DND-41 (cell line): Measurements from ENCODE around the gene RPS23.
"Not testable (repeated sequence)": the region's sequence is repeated elsewhere in the genome, so short reads cannot be mapped to it uniquely, and the experiment has no call there.

Experiments
- ATAC-seq: fragments of 200-7000 bp; cut with Tn5 transposase; 3 replicates; pipeline ENCODE4 v1.9.1; 2021; ENCODE audit warnings: low read depth; ENCODE audit not compliant: insufficient read depth
- DNase-seq: peaks from one replicate; pipeline ENCODE4 v3.0.0-alpha.2; 2020
- H2AFZ ChIP-seq: 2 replicates; pipeline ENCODE4 v1.6.0; 2012; ENCODE audit warnings: low read depth, low read length
- H3K27ac ChIP-seq: 2 replicates; pipeline ENCODE4 v1.5.1; 2012; ENCODE audit warnings: low read length, inconsistent platforms
- H3K27me3 ChIP-seq: fragments of 200-600 bp; sonication (generic); 2 replicates; pipeline ENCODE4 v1.6.0; 2012; ENCODE audit warnings: low read length, mild to moderate bottlenecking, inconsistent platforms; ENCODE audit not compliant: insufficient read depth, poor library complexity
- H3K36me3 ChIP-seq: 2 replicates; pipeline ENCODE4 v1.5.1; 2012; ENCODE audit warnings: low read length, inconsistent platforms; ENCODE audit not compliant: insufficient read depth
- H3K4me1 ChIP-seq: 2 replicates; pipeline ENCODE4 v1.5.1; 2012; ENCODE audit warnings: mild to moderate bottlenecking, low read length; ENCODE audit not compliant: insufficient read depth
- H3K4me2 ChIP-seq: 2 replicates; pipeline ENCODE4 v1.6.0; 2012; ENCODE audit warnings: mild to moderate bottlenecking, moderate library complexity, low read length, inconsistent platforms; ENCODE audit not compliant: insufficient read depth
- H3K4me3 ChIP-seq, 2 experiments: fragments of 200-600 bp in 1 of 2; shearing (Covaris generic) in 1 of 2; 2 replicates each; pipeline ENCODE4 v1.5.1; 2012 to 2016; ENCODE audit warnings: inconsistent platforms in 2 of 2, low read length in 2 of 2, mild to moderate bottlenecking in 2 of 2, low read depth in 1 of 2, moderate library complexity in 1 of 2
- H3K79me2 ChIP-seq: 2 replicates; pipeline ENCODE4 v1.6.0; 2012; ENCODE audit warnings: low read length, inconsistent platforms; ENCODE audit not compliant: insufficient read depth
- H3K9ac ChIP-seq: 2 replicates; pipeline ENCODE4 v1.6.0; 2012; ENCODE audit warnings: low read depth, mild to moderate bottlenecking, inconsistent platforms, low read length, moderate library complexity
- H3K9me3 ChIP-seq: 2 replicates; pipeline ENCODE4 v1.5.1; 2012; ENCODE audit warnings: low read length, moderate library complexity, mild to moderate bottlenecking, inconsistent platforms; ENCODE audit not compliant: insufficient read depth, severe bottlenecking
- H4K20me1 ChIP-seq: 2 replicates; pipeline ENCODE4 v1.6.0; 2012; ENCODE audit warnings: low read length; ENCODE audit not compliant: insufficient read depth
- EZH2 ChIP-seq: IDR thresholded peaks from 3 replicates; pipeline ENCODE4 v1.6.1; 2012; ENCODE audit warnings: borderline replicate concordance, low read depth, mild to moderate bottlenecking, moderate library complexity, low read length, inconsistent platforms; ENCODE audit not compliant: severe bottlenecking
- TF ChIP-seq, protein P1 (sequence below): IDR thresholded peaks from 2 replicates; pipeline ENCODE4 v1.5.1; 2012; ENCODE audit warnings: borderline replicate concordance, low read length, moderate library complexity, mild to moderate bottlenecking; ENCODE audit not compliant: poor library complexity, severe bottlenecking; ENCODE audit errors: extremely low read depth

Gene RPS23

GRCh38 chr5:82276800-82277612, 1.1 kb downstream of the RPS23 start:
- Histone ChIP-seq H3K27ac (peak overlapping the region; percentile 91), H3K4me1 (peaks cover 46% of the 10 kb centered on the region), H3K9me3 (no peaks in the 10 kb centered on the region), H3K79me2 (peaks cover 51% of the 10 kb centered on the region), H4K20me1 (peaks cover 13% of the 10 kb centered on the region), H3K36me3 (peaks cover 45% of the 10 kb centered on the region), H3K4me3 (peak overlapping the region; percentile 79 to 86), H3K4me2 (peak overlapping the region; percentile 83), H3K9ac (peak overlapping the region; percentile 92), H2AFZ (no peak overlapping the region), H3K27me3 (no peaks in the 10 kb centered on the region)
- TF ChIP-seq EZH2, result no peak
- TF ChIP-seq, protein P1, sequence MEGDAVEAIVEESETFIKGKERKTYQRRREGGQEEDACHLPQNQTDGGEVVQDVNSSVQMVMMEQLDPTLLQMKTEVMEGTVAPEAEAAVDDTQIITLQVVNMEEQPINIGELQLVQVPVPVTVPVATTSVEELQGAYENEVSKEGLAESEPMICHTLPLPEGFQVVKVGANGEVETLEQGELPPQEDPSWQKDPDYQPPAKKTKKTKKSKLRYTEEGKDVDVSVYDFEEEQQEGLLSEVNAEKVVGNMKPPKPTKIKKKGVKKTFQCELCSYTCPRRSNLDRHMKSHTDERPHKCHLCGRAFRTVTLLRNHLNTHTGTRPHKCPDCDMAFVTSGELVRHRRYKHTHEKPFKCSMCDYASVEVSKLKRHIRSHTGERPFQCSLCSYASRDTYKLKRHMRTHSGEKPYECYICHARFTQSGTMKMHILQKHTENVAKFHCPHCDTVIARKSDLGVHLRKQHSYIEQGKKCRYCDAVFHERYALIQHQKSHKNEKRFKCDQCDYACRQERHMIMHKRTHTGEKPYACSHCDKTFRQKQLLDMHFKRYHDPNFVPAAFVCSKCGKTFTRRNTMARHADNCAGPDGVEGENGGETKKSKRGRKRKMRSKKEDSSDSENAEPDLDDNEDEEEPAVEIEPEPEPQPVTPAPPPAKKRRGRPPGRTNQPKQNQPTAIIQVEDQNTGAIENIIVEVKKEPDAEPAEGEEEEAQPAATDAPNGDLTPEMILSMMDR, result no peak
- ATAC-seq (no peak), DNase-seq (no peak)

DNA sequence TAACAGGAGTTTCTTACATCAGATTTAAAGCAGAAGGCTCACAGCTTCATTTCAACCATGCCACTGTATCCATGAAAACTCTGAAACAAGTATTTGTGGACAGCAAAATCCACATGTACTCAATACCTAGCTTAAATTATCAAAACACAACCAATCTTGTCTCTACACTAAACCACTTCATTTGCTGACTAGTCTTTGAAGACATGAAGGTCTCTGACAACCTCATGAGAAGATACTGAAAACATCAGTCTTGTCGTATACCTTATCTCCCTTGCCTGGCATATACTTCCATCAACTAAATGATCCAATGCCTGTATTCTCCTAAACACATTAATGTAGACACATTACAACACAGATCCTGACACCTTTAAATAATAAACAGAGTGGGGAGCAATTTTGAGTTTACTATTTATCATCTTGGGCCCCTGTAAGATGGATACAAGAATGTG, 2.9 kb downstream of the RPS23 start:
- Histone ChIP-seq H3K4me3 (no peak overlapping the region), H3K27ac (no peak overlapping the region), H2AFZ (no peak overlapping the region), H3K4me1 (peaks cover 33% of the 10 kb centered on the region), H3K27me3 (no peaks in the 10 kb centered on the region), H4K20me1 (peaks cover 13% of the 10 kb centered on the region), H3K79me2 (peaks cover 50% of the 10 kb centered on the region), H3K9me3 (no peaks in the 10 kb centered on the region), H3K9ac (no peak overlapping the region), H3K36me3 (peaks cover 45% of the 10 kb centered on the region), H3K4me2 (peak overlapping the region; percentile 6; the same call in 1 of the 2 replicates)
- no peak for ATAC-seq
- TF ChIP-seq EZH2, result no peak
- TF ChIP-seq, protein P1, result no peak
- no peak for DNase-seq

DNA sequence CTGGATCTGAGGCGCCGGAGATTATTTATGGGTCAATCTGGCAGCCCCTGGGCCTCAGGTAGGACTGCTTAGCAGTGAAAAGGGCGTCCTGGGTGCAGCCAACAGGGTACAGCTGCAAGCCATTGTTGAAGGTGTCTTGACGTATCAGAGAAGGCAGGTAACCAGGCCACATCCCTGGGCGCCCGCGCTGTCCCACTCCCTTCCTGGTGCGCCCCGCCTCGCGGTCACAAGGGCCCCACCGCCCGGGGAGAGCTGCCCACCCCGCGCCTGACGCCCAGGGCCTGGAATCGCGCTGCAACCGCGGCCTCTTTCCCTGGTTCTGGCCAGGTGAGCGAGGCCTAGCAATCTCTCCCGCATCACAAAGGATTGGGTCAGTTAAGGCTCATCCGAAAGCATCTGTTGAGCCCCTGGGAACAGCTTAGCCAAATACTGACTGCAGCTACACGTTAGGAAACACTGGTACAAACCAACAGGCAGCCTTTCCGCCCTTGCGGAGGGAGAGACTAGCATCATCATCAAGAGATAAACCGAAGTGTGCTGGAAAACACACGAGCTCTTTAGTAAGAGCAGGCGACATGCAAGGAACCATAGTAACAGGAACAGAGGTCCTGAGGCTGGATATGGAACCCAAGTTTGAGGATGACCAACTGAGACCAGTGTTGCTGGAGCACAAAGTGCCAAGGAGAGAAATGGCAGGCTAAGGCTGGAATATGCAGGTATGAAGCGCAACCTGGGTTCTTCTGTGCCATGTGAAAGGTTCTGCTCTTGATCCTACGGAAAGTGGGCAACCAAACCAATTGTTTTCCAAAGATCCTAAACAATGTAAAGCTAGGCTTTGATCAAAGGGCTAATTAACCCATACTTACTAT, 3.6 kb downstream of the RPS23 start:
- H3K9ac ChIP-seq, result no peak overlapping the region
- peak; percentile 41 for DNase-seq
- no peak for TF ChIP-seq EZH2
- TF ChIP-seq, protein P1, result no peak
- peaks cover 44% of the 10 kb centered on the region for H3K79me2 ChIP-seq
- no peak overlapping the region for H3K4me3 ChIP-seq
- ATAC-seq, result peak; percentile 6; the same call in 1 of the 3 replicates
- H2AFZ ChIP-seq, result no peak overlapping the region
- no peak overlapping the region; the same call in 1 of the 2 replicates for H3K4me2 ChIP-seq
- H3K27me3 ChIP-seq, result no peaks in the 10 kb centered on the region
- H3K9me3 ChIP-seq, result no peaks in the 10 kb centered on the region
- H3K36me3 ChIP-seq, result peaks cover 46% of the 10 kb centered on the region
- H4K20me1 ChIP-seq, result peaks cover 13% of the 10 kb centered on the region
- H3K27ac ChIP-seq, result 0 out of 2 replicates have a peak overlapping the region, but pooled peaks have one; percentile 22
- peaks cover 26% of the 10 kb centered on the region for H3K4me1 ChIP-seq

DNA sequence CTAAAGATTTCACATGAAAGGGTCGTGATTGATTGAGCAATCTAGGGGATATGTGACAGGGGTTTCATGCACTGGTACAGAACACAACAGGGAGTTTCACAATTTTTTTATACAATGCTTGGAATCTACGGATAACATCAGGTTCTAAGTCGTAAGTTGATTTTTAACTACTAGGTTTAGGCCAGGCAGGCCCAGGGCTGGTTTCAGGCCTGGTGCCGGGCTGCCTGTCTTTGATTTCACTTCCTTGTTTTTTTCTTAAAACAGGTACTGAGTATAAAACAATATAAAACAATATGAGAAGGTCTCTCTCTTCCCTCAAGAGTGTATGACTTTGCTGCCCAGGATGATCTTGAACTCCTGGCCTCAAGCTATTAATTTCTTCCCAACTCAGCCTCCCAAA, 4.7 kb downstream of the RPS23 start:
- H3K27ac ChIP-seq, DNase-seq, H2AFZ ChIP-seq, H3K9me3 ChIP-seq, H3K4me2 ChIP-seq, H3K4me3 ChIP-seq, H3K27me3 ChIP-seq, ATAC-seq, H3K9ac ChIP-seq: not testable (repeated sequence)
- Histone ChIP-seq H3K79me2 (peaks cover 33% of the 10 kb centered on the region), H3K36me3 (peaks cover 55% of the 10 kb centered on the region), H4K20me1 (peaks cover 13% of the 10 kb centered on the region), H3K4me1 (peaks cover 19% of the 10 kb centered on the region)

GRCh38 chr5:82272571-82273356, 5.4 kb downstream of the RPS23 start:
- Histone ChIP-seq H4K20me1 (peaks cover 13% of the 10 kb centered on the region), H3K79me2 (peaks cover 27% of the 10 kb centered on the region), H3K4me1 (peaks cover 19% of the 10 kb centered on the region), H3K36me3 (peaks cover 60% of the 10 kb centered on the region)
- peak; percentile 20 for DNase-seq
- not testable (repeated sequence) for H3K27me3 ChIP-seq, H3K9me3 ChIP-seq, H3K9ac ChIP-seq, H2AFZ ChIP-seq, H3K27ac ChIP-seq, H3K4me2 ChIP-seq, H3K4me3 ChIP-seq
- peak; percentile 25; the same call in 1 of the 3 replicates for ATAC-seq
